Measurements from ENCODE around the gene AGRN.
"Not testable (repeated sequence)": the region's sequence is repeated elsewhere in the genome, so short reads cannot be mapped to it uniquely, and the experiment has no call there.

AGRN gene

GRCh38 chr1:1006305-1007159, 13.4 kb upstream of the AGRN start:
- H3K4me3 ChIP-seq (replicated peaks; ENCODE audit: low read depth, low read length): no peak overlapping the region
- no peak for DNase-seq (ENCODE audit: extremely low read depth, insufficient read length)
- no peaks in the 10 kb centered on the region; the same call in 1 of the 2 replicates for H3K36me3 ChIP-seq (ENCODE audit: control insufficient read depth, insufficient read depth, low read length)
- peaks cover 3% of the 10 kb centered on the region for H3K27me3 ChIP-seq (replicated peaks; ENCODE audit: control insufficient read depth, insufficient read depth, low read length)
- TF ChIP-seq CTCF (IDR thresholded peaks at IDR 0.05; ENCODE audit: insufficient read depth, low read length, poor library complexity, severe bottlenecking): no peak

GRCh38 chr1:1010131-1010530, 9.8 kb upstream of the AGRN start:
- DNase-seq (ENCODE audit: extremely low read depth, insufficient read length); H3K27me3 ChIP-seq (replicated peaks; ENCODE audit: control insufficient read depth, insufficient read depth, low read length): not testable (repeated sequence)

GRCh38 chr1:1011396-1011949, 8.4 kb upstream of the AGRN start:
- H3K27me3 ChIP-seq (replicated peaks; ENCODE audit: control insufficient read depth, insufficient read depth, low read length): no peaks in the 10 kb centered on the region
- no peak for DNase-seq (ENCODE audit: extremely low read depth, insufficient read length)
- no peak for TF ChIP-seq CTCF (IDR thresholded peaks at IDR 0.05; ENCODE audit: insufficient read depth, low read length, poor library complexity, severe bottlenecking)
- no peak overlapping the region for H3K4me3 ChIP-seq (replicated peaks; ENCODE audit: low read depth, low read length)
- no peaks in the 10 kb centered on the region for H3K36me3 ChIP-seq (ENCODE audit: control insufficient read depth, insufficient read depth, low read length)

More at GRCh38 chr1:1010131-1010530, 9.8 kb upstream of the AGRN start:
- not testable (repeated sequence) for H3K36me3 ChIP-seq (ENCODE audit: control insufficient read depth, insufficient read depth, low read length); H3K4me3 ChIP-seq (replicated peaks; ENCODE audit: low read depth, low read length)

- H3K4me3 ChIP-seq (replicated peaks; ENCODE audit: low read depth, low read length): peak overlapping the region; percentile 74
- not testable (repeated sequence) for H3K27me3 ChIP-seq (replicated peaks; ENCODE audit: control insufficient read depth, insufficient read depth, low read length); DNase-seq (ENCODE audit: extremely low read depth, insufficient read length); H3K36me3 ChIP-seq (ENCODE audit: control insufficient read depth, insufficient read depth, low read length)
Observed at GRCh38 chr1:1012736-1013104, 7.2 kb upstream of the AGRN start.

GRCh38 chr1:1013105-1013921, 6.6 kb upstream of the AGRN start, which contains the start of gene ISG15:
TSS of gene ISG15 (plus strand) at chr1:1013497. CDS start at chr1:1013574, 77 bp downstream.
- no peaks in the 10 kb centered on the region for H3K36me3 ChIP-seq (ENCODE audit: control insufficient read depth, insufficient read depth, low read length)
- H3K4me3 ChIP-seq (replicated peaks; ENCODE audit: low read depth, low read length): peak within 1 kb of the TSS; percentile 74
- TF ChIP-seq CTCF (IDR thresholded peaks at IDR 0.05; ENCODE audit: insufficient read depth, low read length, poor library complexity, severe bottlenecking): no peak
- H3K27me3 ChIP-seq (replicated peaks; ENCODE audit: control insufficient read depth, insufficient read depth, low read length): no peaks in the 10 kb centered on the region
- DNase-seq (ENCODE audit: extremely low read depth, insufficient read length): peak; percentile 88

GRCh38 chr1:1013922-1014648, 5.8 kb upstream of the AGRN start:
- Histone ChIP-seq H3K36me3 (ENCODE audit: control insufficient read depth, insufficient read depth, low read length) (no peaks in the 10 kb centered on the region), H3K27me3 (replicated peaks; ENCODE audit: control insufficient read depth, insufficient read depth, low read length) (no peaks in the 10 kb centered on the region), H3K4me3 (replicated peaks; ENCODE audit: low read depth, low read length) (peak overlapping the region; percentile 74)
- no peak for DNase-seq (ENCODE audit: extremely low read depth, insufficient read length)
- no peak for TF ChIP-seq CTCF (IDR thresholded peaks at IDR 0.05; ENCODE audit: insufficient read depth, low read length, poor library complexity, severe bottlenecking)

Data from GM06990 (cell line).